Mesenchymal stem cell (in vitro differentiated cells and primary cell): ENCODE results near the gene CCR1.
A peak's percentile ranks its signal among the peaks of the same experiment; 100 is the strongest.

Source experiments
- DNase-seq: peaks from one replicate; pipeline ENCODE4 v3.0.0-alpha.2; 2013
- H2AFZ ChIP-seq: one replicate; pipeline ENCODE4 v1.6.1; 2013; ENCODE audit warnings: low read depth, mild to moderate bottlenecking, control low read depth, inconsistent platforms, low read length, moderate library complexity
- H2AK5ac ChIP-seq: 2 replicates; pipeline ENCODE4 v1.6.1; 2013; ENCODE audit warnings: low read length, moderate library complexity, mild to moderate bottlenecking, inconsistent platforms; ENCODE audit not compliant: severe bottlenecking
- H2BK120ac ChIP-seq: one replicate; pipeline ENCODE4 v1.6.1; 2013; ENCODE audit warnings: low read depth, mild to moderate bottlenecking, inconsistent platforms, low read length, moderate library complexity
- H2BK12ac ChIP-seq, 2 experiments: one replicate each; pipeline ENCODE4 v1.6.1; 2013; ENCODE audit warnings: inconsistent platforms in 2 of 2, low read length in 2 of 2, mild to moderate bottlenecking in 2 of 2, moderate library complexity in 2 of 2, control low read depth in 1 of 2
- H2BK15ac ChIP-seq: one replicate; pipeline ENCODE4 v1.6.1; 2013; ENCODE audit warnings: mild to moderate bottlenecking, low read depth, inconsistent platforms; ENCODE audit not compliant: poor library complexity, severe bottlenecking
- H2BK5ac ChIP-seq: 2 replicates; pipeline ENCODE4 v1.6.1; 2013; ENCODE audit warnings: low read depth, mild to moderate bottlenecking, low read length, control low read depth, inconsistent platforms; ENCODE audit not compliant: poor library complexity, severe bottlenecking
- H3K14ac ChIP-seq, 2 experiments: one replicate each; pipeline ENCODE4 v1.6.1; 2013; ENCODE audit warnings: inconsistent platforms in 2 of 2, low read length in 2 of 2, control low read depth in 1 of 2, mild to moderate bottlenecking in 1 of 2, moderate library complexity in 1 of 2
- H3K18ac ChIP-seq, 2 experiments: one replicate each; pipeline ENCODE4 v1.6.1; 2013; ENCODE audit warnings: inconsistent platforms in 2 of 2, low read length in 2 of 2, control low read depth in 1 of 2, low read depth in 1 of 2, mild to moderate bottlenecking in 1 of 2
- H3K23ac ChIP-seq, 2 experiments: one replicate each; pipeline ENCODE4 v1.6.1; 2013; ENCODE audit warnings: inconsistent platforms in 2 of 2, low read length in 2 of 2, mild to moderate bottlenecking in 2 of 2, moderate library complexity in 2 of 2, control low read depth in 1 of 2
- H3K27ac ChIP-seq: 2 replicates; pipeline ENCODE4 v1.5.1; 2013; ENCODE audit warnings: mild to moderate bottlenecking, moderate library complexity, low read length, control low read depth, inconsistent platforms; ENCODE audit not compliant: poor library complexity, severe bottlenecking
- H3K27me3 ChIP-seq, 2 experiments: 2 replicates each; pipeline versions ENCODE4 v1.6.1 to v1.7.0; 2013; ENCODE audit warnings: low read length in 2 of 2, mild to moderate bottlenecking in 2 of 2, moderate library complexity in 2 of 2, control low read depth in 1 of 2, inconsistent platforms in 1 of 2; ENCODE audit not compliant: control insufficient read depth in 1 of 2, insufficient read depth in 1 of 2
- H3K36me3 ChIP-seq, 2 experiments: 2 replicates each; pipeline versions ENCODE4 v1.6.1 to v1.7.0; 2013; ENCODE audit warnings: low read length in 2 of 2, control low read depth in 1 of 2, inconsistent platforms in 1 of 2, low read depth in 1 of 2, mild to moderate bottlenecking in 1 of 2; ENCODE audit not compliant: insufficient read depth in 2 of 2, control insufficient read depth in 1 of 2
- H3K4ac ChIP-seq, 2 experiments: one replicate each; pipeline ENCODE4 v1.6.1; 2013; ENCODE audit warnings: inconsistent platforms in 2 of 2, low read length in 2 of 2, mild to moderate bottlenecking in 2 of 2, moderate library complexity in 2 of 2, control low read depth in 1 of 2, low read depth in 1 of 2
- H3K4me1 ChIP-seq: 2 replicates; pipeline ENCODE4 v1.6.1; 2013; ENCODE audit warnings: low read depth, low read length, control low read depth; ENCODE audit not compliant: control insufficient read depth, insufficient read depth
- H3K4me2 ChIP-seq: 2 replicates; pipeline ENCODE4 v1.6.1; 2013; ENCODE audit warnings: low read length, mild to moderate bottlenecking, inconsistent platforms; ENCODE audit not compliant: poor library complexity, severe bottlenecking
- H3K4me3 ChIP-seq, 2 experiments: 2 replicates each; pipeline versions ENCODE4 v1.5.1 to v1.7.0; 2013; ENCODE audit warnings: low read length in 2 of 2, mild to moderate bottlenecking in 2 of 2, control low read depth in 1 of 2, low read depth in 1 of 2; ENCODE audit not compliant: insufficient read depth in 1 of 2
- H3K79me1 ChIP-seq: replicated peaks from 2 replicates; pipeline ENCODE4 v1.6.1; 2013; ENCODE audit warnings: mild to moderate bottlenecking, control low read depth, low read length, inconsistent platforms; ENCODE audit not compliant: poor library complexity, severe bottlenecking
- H3K9ac ChIP-seq: 2 replicates; pipeline ENCODE4 v1.7.0; 2013; ENCODE audit warnings: mild to moderate bottlenecking, low read length, moderate library complexity
- H3K9me3 ChIP-seq: 2 replicates; pipeline ENCODE4 v1.7.0; 2013; ENCODE audit warnings: mild to moderate bottlenecking, low read length; ENCODE audit not compliant: control insufficient read depth
- H4K8ac ChIP-seq: one replicate; pipeline ENCODE4 v1.6.1; 2013; ENCODE audit warnings: inconsistent platforms, mild to moderate bottlenecking, low read length, moderate library complexity
- H4K91ac ChIP-seq: one replicate; pipeline ENCODE4 v1.6.1; 2013; ENCODE audit warnings: mild to moderate bottlenecking, low read length, inconsistent platforms
- WGBS: methylation state at CpG from one replicate; pipeline ENCODE4 v1.1.7; 2013; ENCODE audit warnings: mixed read lengths; 5-methylcytosine and 5-hydroxymethylcytosine counted together

Gene CCR1

DNA sequence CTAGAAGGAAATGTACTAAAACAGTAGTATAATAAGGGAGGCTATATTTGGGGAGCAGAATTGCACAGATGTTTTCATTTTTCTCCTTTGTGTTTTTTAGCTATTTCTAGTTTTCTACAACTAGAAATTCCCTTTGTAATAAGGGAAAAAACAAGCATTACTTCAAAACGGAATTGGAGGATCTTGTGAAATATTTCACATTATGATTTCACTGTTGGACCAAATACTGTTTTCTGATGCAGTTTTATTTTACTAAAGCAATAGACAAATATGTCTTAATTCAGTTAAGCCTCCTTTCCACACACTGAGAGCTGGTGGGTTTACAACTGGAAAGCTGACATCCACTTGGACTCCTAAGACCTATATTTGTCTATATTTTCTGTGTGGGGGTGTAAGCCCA lies 7.3 kb downstream of the CCR1 start:
- H4K91ac ChIP-seq = no peak overlapping the region
- H2BK15ac ChIP-seq = no peak overlapping the region
- no peak overlapping the region for H3K23ac ChIP-seq
- peaks cover 0 to 20% of the 10 kb centered on the region in 2 experiments for H3K36me3 ChIP-seq
- no peak overlapping the region for H3K14ac ChIP-seq
- H2BK5ac ChIP-seq = no peak overlapping the region
- no peak overlapping the region for H3K27ac ChIP-seq
- H4K8ac ChIP-seq = no peak overlapping the region
- DNase-seq = no peak
- no peak overlapping the region for H3K4ac ChIP-seq
- no peak overlapping the region for H2BK12ac ChIP-seq
- no peak overlapping the region for H3K4me3 ChIP-seq
- H3K79me1 ChIP-seq = no peaks in the 10 kb centered on the region
- no peaks in the 10 kb centered on the region for H3K27me3 ChIP-seq
- H2AK5ac ChIP-seq = no peak overlapping the region
- H2BK120ac ChIP-seq = no peak overlapping the region
- H3K4me2 ChIP-seq = no peak overlapping the region
- no peak overlapping the region for H3K9ac ChIP-seq
- H3K4me1 ChIP-seq = no peaks in the 10 kb centered on the region
- no CpG with 5 or more reads among the region's 1 CpG for WGBS
- H3K18ac ChIP-seq = no peak overlapping the region
- peaks cover 19% of the 10 kb centered on the region for H3K9me3 ChIP-seq
- H2AFZ ChIP-seq = no peak overlapping the region

DNA sequence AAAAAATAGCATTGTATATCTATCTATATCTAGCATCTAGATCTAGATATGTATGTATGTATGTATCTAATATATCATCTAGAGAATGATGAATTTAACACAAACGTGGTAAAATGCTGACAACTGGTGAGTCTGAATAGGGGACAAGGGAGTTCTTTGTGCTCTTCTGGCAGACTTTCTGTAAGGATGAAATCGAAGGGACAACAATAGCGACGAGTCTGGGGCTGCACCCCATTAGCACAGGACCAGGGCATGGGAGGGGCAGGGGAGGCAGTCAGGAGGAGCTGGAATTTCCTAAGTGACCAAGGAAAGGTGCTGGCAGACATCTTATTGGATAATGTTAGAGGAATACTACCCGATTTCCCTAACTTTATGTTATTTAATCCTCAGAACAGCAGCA lies 7.9 kb downstream of the CCR1 start:
- Histone ChIP-seq H3K79me1 (no peaks in the 10 kb centered on the region), H2BK12ac (no peak overlapping the region), H4K91ac (no peak overlapping the region), H3K14ac (no peak overlapping the region), H2BK15ac (no peak overlapping the region), H3K18ac (no peak overlapping the region), H2AFZ (no peak overlapping the region), H3K36me3 (peaks cover 0 to 20% of the 10 kb centered on the region in 2 experiments), H3K4ac (no peak overlapping the region), H3K27ac (no peak overlapping the region), H3K4me3 (no peak overlapping the region), H2BK120ac (no peak overlapping the region), H2BK5ac (no peak overlapping the region), H3K9me3 (peaks cover 21% of the 10 kb centered on the region), H3K4me2 (no peak overlapping the region), H3K27me3 (no peaks in the 10 kb centered on the region), H4K8ac (no peak overlapping the region), H2AK5ac (no peak overlapping the region), H3K23ac (no peak overlapping the region), H3K9ac (no peak overlapping the region), H3K4me1 (no peaks in the 10 kb centered on the region)
- no peak for DNase-seq
- WGBS = 84% methylated on average over 4 of the region's 5 CpGs

DNA sequence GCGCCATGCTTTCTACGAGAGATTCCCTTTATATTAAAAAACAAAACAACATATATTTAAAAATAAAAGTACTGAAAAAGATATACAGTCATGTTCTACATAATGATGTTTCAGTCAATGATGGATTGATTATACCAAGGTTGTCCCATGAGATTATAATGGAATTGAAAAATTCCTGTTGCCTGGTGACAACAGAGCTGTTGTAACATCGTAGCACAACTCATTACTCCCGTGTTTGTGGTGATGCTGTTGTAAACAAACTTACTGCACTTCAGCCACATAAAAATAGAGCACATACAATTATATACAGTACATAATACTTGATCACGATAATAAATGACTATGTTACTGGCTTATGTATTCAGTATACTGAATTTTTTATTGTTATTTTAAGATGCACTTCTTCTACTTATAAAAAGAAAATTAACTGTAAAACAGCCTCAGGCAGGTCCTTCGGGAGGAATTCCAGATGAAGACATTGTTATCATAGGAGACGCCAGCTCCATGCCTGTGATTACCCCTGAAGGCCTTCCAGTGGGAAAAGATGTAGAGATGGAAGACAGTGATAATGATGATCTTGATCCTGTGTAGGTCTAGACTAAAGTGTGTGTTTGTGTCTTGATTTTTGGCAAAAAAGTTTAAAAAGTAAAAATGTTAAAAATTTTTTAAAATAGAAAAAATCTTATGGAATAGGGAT lies 11.7 kb downstream of the CCR1 start:
- H2BK15ac ChIP-seq = no peak overlapping the region
- H2AFZ ChIP-seq = no peak overlapping the region
- H3K4me2 ChIP-seq = no peak overlapping the region
- DNase-seq = peak; percentile 35
- H3K23ac ChIP-seq = no peak overlapping the region
- H4K8ac ChIP-seq = no peak overlapping the region
- H3K18ac ChIP-seq = no peak overlapping the region
- H3K4ac ChIP-seq = no peak overlapping the region
- H3K36me3 ChIP-seq = no peaks in the 10 kb centered on the region
- H3K27me3 ChIP-seq = no peaks in the 10 kb centered on the region
- H3K79me1 ChIP-seq = no peaks in the 10 kb centered on the region
- no peaks in the 10 kb centered on the region for H3K4me1 ChIP-seq
- H3K14ac ChIP-seq = no peak overlapping the region
- H2AK5ac ChIP-seq = no peak overlapping the region
- H2BK120ac ChIP-seq = no peak overlapping the region
- H3K27ac ChIP-seq = no peak overlapping the region
- no peak overlapping the region for H4K91ac ChIP-seq
- H3K9ac ChIP-seq = no peak overlapping the region
- WGBS = 80% methylated on average over 2 of the region's 7 CpGs
- H2BK12ac ChIP-seq = no peak overlapping the region
- H3K4me3 ChIP-seq = no peak overlapping the region
- H3K9me3 ChIP-seq = peaks cover 30% of the 10 kb centered on the region
- H2BK5ac ChIP-seq = no peak overlapping the region

DNA sequence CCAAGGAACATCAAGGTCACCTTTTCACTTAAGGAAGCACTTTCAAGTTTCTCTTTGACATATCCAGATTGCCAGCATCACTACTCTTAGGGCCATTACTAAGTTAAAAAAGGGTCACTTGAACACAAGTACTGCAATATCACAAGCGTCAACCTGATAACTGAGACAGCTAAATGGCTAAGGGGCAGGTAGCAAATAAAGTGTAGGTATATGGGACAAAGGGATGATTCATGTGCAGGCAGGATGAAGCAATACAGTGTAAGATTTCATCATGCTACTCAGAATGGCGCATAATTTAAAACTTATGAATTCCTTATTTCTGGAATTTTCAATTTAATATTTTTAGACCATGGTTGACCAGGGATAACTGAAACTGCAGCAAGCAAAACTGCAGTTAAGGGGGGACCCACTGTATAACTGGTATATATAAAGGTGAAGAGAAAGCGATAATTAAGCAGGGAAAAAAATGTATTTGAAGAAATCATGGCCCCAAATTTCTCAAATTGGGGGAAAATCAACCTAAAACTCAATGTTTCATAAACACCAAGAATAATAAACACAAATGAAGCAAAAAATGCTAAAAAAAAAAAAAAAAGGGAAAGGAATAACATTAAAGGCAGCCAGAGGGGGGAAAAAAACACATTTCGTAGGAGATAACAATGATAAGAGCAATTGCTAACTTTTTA lies 13.1 kb downstream of the CCR1 start:
- Histone ChIP-seq H3K23ac (no peak overlapping the region), H3K4me3 (no peak overlapping the region), H3K18ac (no peak overlapping the region), H3K27me3 (no peaks in the 10 kb centered on the region), H2BK15ac (no peak overlapping the region), H2AFZ (no peak overlapping the region), H3K9me3 (peaks cover 26% of the 10 kb centered on the region), H2AK5ac (no peak overlapping the region), H3K36me3 (no peaks in the 10 kb centered on the region), H2BK12ac (no peak overlapping the region), H3K9ac (no peak overlapping the region), H3K14ac (no peak overlapping the region), H3K4ac (no peak overlapping the region), H3K4me2 (no peak overlapping the region), H3K4me1 (no peaks in the 10 kb centered on the region), H4K91ac (no peak overlapping the region), H2BK5ac (no peak overlapping the region), H4K8ac (no peak overlapping the region), H3K79me1 (no peaks in the 10 kb centered on the region), H2BK120ac (no peak overlapping the region), H3K27ac (no peak overlapping the region)
- no peak for DNase-seq
- 81% methylated on average over 2 of the region's 4 CpGs for WGBS
